GM18502 (cell line): ENCODE results near the gene DEDD2.
"Not testable (repeated sequence)": the region's sequence is repeated elsewhere in the genome, so short reads cannot be mapped to it uniquely, and the experiment has no call there.

ENCODE experiments used
- ATAC-seq: cut with Tn5 transposase; IDR thresholded peaks from one replicate; pipeline ENCODE4 v1.9.1; 2021; ENCODE audit warnings: mild to moderate bottlenecking; ENCODE audit not compliant: unreplicated experiment, poor library complexity

DEDD2 gene, protein sequence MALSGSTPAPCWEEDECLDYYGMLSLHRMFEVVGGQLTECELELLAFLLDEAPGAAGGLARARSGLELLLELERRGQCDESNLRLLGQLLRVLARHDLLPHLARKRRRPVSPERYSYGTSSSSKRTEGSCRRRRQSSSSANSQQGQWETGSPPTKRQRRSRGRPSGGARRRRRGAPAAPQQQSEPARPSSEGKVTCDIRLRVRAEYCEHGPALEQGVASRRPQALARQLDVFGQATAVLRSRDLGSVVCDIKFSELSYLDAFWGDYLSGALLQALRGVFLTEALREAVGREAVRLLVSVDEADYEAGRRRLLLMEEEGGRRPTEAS

DNA sequence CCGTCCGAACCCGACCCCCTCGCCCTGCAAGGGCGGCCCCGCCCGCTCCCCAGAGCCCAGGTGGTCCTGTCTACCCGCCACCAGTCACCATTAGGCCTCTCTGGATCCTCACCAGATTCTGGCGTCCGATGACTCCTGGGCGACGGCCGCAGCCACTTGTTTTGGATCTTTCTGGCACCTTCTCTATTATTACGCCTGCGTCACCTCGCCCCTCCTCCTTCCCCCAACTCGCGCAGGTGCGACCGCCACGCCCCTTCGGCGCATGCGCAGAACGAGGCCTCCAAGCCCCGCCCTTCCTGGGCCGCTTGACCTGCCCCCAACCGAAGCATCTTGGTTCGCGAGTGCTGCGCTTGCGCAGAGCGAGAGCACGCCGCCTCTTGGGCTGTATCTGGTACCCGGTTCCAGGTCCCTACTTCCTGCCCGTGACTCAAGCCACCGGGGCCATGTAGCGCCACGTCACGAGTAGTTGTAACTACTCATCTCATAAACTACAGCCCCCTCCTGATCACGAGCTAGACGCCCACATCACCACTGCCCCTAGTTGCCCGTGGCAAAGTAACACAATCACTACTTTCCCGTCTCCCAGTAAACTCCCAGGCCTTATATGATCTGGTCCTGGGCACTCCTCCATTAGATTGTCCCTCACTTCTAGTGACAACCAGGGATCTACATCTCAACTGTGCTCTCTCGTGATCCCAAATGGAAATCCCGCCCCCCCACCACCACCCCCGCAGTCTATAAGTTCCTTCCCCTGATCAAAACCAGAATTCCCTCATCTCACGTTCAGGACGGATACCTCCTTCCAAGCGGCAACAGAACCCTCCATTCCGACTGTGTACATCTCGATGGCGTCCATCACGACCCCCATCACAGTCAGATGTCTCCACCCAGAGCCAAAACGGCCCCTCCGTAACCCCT, at the start of gene DEDD2:
DEDD2 (minus strand) TSS at position 158 of the 918 bp plus-strand sequence. CDS start 670 bp downstream, outside the sequence.
- peak; percentile 71 for ATAC-seq

GRCh38 chr19:42266928-42267603, 49.6 kb upstream of the DEDD2 start:
- ATAC-seq, result not testable (repeated sequence)

DNA sequence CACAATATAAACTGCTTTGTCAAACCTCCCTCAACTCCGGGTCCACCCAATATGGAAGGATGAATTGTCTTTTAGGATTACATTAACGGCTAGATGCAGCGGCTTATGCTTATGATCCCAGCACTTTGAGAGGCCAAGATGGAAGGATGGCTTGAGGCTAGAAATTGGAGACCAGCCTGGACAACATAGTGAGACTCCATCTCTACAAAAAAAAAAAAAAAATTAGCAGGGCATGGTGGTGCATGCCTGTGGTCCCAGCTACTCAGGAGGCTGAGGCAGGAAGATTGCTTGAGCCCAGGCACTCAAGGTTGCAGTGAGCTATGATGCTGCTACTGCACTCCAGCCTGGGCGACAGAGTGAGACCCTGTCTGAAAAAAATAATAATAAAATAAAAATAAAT, 48.6 kb upstream of the DEDD2 start:
- ATAC-seq, result not testable (repeated sequence)

- ATAC-seq, result no peak
Measured at GRCh38 chr19:42261763-42262162, 44.3 kb upstream of the DEDD2 start.

DNA sequence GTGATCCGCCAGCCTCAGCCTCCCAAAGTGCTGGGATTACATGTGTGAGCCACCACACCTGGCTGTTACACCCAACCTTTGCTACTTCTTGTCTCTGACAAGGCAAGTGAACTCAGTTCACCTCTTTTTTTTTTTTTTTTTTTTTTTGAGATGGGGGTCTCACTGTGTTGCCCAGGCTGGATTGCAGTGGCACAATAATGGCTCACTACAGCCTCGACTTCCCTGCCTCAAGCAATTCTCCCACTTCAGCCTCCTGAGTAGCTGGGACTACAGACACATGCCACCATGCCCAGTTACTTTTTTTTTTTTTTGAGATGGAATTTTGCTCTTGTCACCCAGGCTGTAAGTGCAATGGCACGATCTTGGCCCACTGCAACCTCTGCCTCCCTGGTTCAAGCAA, 40.4 kb upstream of the DEDD2 start:
- ATAC-seq, result not testable (repeated sequence)

GRCh38 chr19:42255766-42256745, 38.6 kb upstream of the DEDD2 start:
- no peak for ATAC-seq

DNA sequence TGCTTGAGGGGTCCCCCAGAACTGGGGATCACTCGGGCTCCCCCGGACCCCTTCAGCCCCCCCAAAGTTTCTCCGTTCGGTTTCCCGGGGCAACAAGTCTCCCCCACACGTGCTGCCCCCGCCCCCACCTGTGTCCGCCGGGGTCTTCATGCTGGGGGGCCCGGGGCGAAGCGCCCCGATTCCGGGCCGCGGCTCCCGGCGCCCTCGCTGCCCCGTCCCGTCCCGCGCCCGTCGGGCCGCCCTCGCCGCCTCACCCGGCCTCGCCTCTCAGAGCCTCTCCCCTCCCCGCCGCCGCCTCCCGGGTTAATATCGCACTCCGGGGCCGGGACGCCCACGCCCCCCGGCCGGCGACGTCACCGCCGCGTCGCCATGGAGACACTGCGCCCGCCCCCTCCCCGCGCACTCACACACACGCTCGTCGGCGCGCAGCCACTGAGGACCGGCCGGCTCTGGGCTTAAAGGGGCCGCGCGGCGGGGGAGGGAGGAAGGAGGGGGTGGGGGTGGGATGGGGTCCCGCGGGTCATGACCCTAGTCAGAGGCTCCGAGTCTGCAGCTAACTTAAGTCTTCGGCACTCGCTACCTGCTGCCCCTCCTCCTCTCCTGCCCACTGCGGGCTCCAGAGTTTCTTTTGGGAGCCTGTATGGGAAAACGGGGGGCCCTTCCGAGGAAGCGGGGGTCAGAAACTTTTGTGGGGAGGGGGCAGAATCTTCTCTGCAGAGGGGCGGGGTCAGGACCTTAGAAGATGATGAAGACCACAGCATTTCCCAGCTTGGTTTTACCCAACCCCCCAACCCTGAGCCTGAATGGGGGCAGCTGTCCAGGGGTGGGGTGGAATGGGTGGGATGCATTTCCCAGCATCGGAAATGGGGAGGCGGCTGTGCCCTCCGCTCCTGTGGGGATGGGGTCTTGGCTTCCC, 37.6 kb upstream of the DEDD2 start, which contains the start of gene ERF:
ERF (minus strand) TSS at position 279 of the 916 bp plus-strand sequence; CDS start at position 150, 129 bp downstream.
- peak; percentile 68 for ATAC-seq

- peak; percentile 23 for ATAC-seq
Measured at GRCh38 chr19:42254089-42254849, 36.8 kb upstream of the DEDD2 start.

GRCh38 chr19:42253245-42254088, 36.0 kb upstream of the DEDD2 start:
- peak; percentile 31 for ATAC-seq

DNA sequence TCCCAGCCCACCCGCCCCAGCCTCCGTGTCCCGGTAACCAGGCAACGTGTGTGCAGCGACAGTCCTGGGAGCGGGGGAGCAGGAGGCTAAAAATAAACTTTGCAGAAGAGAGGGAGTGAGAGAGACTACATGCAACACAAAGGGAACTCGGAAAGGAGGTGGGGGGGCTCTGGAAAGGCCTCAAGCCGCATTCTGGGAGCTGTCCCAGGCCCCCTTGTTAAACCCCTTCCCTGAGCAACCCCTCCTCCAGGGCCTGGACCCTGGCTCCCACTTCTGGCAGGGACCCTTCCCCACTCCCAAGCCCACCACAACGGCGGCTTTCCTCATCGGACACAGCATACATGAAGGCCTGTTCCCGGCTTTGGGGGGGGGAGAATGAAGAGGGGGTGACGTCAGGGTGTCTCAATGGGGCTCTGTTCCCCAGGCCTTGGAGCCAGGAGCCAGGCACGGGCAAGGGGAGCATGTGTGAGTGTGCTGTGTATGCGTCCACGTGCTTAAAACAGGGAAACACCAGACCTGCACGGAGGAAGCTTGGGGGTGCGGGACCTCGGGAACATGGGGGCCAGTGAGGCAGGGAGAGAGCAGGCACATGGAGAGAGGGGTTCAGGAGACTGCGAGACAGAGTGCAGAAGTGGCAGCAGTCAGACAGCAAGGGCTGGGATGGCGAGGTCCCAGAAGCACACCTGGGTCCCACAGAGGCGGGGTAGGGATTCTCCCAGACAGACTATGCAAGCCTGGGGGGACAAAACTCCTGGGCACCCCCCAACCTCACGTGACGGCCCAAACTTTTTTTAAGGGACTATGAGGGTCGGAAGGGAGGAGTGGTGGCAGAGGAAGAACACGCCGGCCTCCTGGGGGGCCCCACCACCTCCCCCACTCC, 35.1 kb upstream of the DEDD2 start:
- ATAC-seq, result no peak

GRCh38 chr19:42251572-42252358, 34.3 kb upstream of the DEDD2 start:
- no peak for ATAC-seq

- no peak for ATAC-seq
Measured at GRCh38 chr19:42250666-42251531, 33.4 kb upstream of the DEDD2 start.

DNA sequence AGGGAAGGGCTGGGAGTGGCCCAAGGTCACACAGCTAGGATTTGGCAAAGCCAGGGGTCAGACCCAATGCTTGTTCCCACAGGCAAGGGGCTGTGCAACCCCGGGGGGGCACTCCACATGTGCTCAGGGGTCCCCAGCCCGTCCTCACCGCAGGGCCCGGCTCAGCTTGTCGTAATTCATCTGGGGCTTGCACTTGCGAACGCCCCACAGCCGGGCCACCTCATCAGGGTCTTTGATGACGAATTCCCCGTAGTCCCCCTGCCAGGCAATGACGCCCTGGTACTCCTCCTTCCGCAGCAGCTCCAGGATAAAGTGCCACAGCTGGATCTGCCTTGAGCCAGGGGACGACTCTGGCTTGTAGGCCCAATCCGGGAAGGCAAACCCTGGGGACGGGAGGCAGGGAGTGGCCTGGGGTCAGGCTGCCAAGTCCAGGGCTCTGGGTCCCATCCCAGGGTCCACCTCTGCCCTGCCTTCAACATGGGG, 32.7 kb upstream of the DEDD2 start:
- ATAC-seq, result no peak

DNA sequence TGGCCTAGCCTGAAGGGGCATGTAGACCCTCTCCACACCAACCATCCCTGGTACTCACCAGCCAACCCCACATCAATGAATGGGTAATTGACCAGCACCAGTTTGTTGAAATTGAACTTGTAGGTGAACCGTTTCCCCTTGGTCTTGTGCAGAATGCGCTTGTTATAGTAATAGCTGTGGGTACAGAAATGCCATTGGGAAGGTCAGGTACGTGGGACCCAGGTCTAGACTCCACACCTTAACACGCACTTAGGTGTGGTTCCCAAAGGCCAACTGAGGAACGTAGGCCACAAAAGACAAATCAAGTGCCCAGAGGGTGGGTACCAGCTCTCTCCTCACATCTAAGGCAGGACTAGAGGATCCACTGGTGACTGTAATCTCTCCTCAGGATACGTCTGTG, 32.3 kb upstream of the DEDD2 start:
- no peak for ATAC-seq
